Measurements from ENCODE around the gene TJP3.

TJP3 gene

DNA sequence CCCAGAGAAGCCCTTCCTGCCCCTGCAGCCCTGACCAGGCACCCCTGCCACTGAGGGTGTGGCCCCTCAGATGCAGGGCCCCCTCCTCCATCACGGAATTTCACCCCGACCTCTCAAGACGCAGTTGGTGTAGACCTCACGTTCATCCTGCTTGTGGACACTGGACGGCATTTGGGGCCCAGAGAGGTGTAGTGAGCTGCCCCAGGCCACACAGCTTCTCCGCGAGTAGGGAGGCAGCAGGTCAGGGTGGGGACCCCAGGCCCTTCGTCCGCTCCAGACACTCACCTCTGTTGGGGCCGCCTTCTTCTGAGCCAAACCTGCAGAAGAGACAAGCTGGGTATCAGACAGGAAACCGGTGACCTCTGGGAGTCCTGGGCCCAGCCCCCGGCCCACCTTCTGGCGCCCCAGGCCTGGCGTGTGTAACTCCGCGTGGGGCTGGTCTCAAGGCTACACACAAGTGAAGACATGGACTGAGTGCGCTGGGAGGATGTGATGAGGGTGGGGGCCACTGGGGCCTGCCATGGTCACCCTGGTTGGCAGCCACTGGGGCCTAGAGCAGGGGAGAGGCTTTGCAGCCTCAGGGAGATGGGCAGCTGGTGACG lies 41.0 kb upstream of the TJP3 start:
- H3K4me1 ChIP-seq (ENCODE audit: low read length): no peaks in the 10 kb centered on the region
- no peak overlapping the region for H2AFZ ChIP-seq (ENCODE audit: low read length)
- H3K4me3 ChIP-seq (ENCODE audit: low read length): no peak overlapping the region
- no peaks in the 10 kb centered on the region for H3K9me2 ChIP-seq (replicated peaks; ENCODE audit: insufficient read depth, low read length)
- no peaks in the 10 kb centered on the region; the same call in 1 of the 2 replicates for H4K20me1 ChIP-seq (ENCODE audit: insufficient read depth, low read length)
- no peaks in the 10 kb centered on the region for H3K36me3 ChIP-seq (replicated peaks; ENCODE audit: insufficient read depth, low read length)
- DNase-seq: no peak
- no peak overlapping the region for H3K27ac ChIP-seq (ENCODE audit: low read length)
- TF ChIP-seq, protein P1, sequence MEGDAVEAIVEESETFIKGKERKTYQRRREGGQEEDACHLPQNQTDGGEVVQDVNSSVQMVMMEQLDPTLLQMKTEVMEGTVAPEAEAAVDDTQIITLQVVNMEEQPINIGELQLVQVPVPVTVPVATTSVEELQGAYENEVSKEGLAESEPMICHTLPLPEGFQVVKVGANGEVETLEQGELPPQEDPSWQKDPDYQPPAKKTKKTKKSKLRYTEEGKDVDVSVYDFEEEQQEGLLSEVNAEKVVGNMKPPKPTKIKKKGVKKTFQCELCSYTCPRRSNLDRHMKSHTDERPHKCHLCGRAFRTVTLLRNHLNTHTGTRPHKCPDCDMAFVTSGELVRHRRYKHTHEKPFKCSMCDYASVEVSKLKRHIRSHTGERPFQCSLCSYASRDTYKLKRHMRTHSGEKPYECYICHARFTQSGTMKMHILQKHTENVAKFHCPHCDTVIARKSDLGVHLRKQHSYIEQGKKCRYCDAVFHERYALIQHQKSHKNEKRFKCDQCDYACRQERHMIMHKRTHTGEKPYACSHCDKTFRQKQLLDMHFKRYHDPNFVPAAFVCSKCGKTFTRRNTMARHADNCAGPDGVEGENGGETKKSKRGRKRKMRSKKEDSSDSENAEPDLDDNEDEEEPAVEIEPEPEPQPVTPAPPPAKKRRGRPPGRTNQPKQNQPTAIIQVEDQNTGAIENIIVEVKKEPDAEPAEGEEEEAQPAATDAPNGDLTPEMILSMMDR (IDR thresholded peaks at IDR 0.05; ENCODE audit: low read length): no peak
- TF ChIP-seq EZH2phosphoT487 (IDR thresholded peaks at IDR 0.05; ENCODE audit: low read length) (no peak), EZH2 (optimal IDR thresholded peaks at IDR 0.05; ENCODE audit: low read depth, low read length) (no peak)
- H3K9ac ChIP-seq (ENCODE audit: low read length): no peak overlapping the region
- H3K27me3 ChIP-seq (replicated peaks; ENCODE audit: insufficient read depth, low read length): no peaks in the 10 kb centered on the region
- peaks cover under 1% of the 10 kb centered on the region; the same call in 1 of the 2 replicates for H3K79me2 ChIP-seq (ENCODE audit: low read length)
- H3F3A ChIP-seq (ENCODE audit: insufficient read depth, low read length): no peaks in the 10 kb centered on the region
- no peaks in the 10 kb centered on the region for H3K9me3 ChIP-seq (replicated peaks; ENCODE audit: insufficient read depth, low read length)
- no peak overlapping the region for H3K4me2 ChIP-seq (ENCODE audit: low read depth, low read length)

- TF ChIP-seq EZH2phosphoT487 (IDR thresholded peaks at IDR 0.05; ENCODE audit: low read length): no peak
- TF ChIP-seq, protein P1 (IDR thresholded peaks at IDR 0.05; ENCODE audit: low read length): no peak
- TF ChIP-seq EZH2 (optimal IDR thresholded peaks at IDR 0.05; ENCODE audit: low read depth, low read length): no peak
- Histone ChIP-seq H3K9ac (ENCODE audit: low read length) (no peak overlapping the region), H3K4me3 (ENCODE audit: low read length) (no peak overlapping the region), H3K4me1 (ENCODE audit: low read length) (no peaks in the 10 kb centered on the region), H2AFZ (ENCODE audit: low read length) (no peak overlapping the region), H3K27me3 (replicated peaks; ENCODE audit: insufficient read depth, low read length) (no peaks in the 10 kb centered on the region), H3K27ac (ENCODE audit: low read length) (no peak overlapping the region), H3K79me2 (ENCODE audit: low read length) (peaks cover 6% of the 10 kb centered on the region), H3K36me3 (replicated peaks; ENCODE audit: insufficient read depth, low read length) (no peaks in the 10 kb centered on the region), H4K20me1 (ENCODE audit: insufficient read depth, low read length) (no peaks in the 10 kb centered on the region; the same call in 1 of the 2 replicates), H3K9me3 (replicated peaks; ENCODE audit: insufficient read depth, low read length) (no peaks in the 10 kb centered on the region), H3K9me2 (replicated peaks; ENCODE audit: insufficient read depth, low read length) (no peaks in the 10 kb centered on the region), H3F3A (ENCODE audit: insufficient read depth, low read length) (no peaks in the 10 kb centered on the region), H3K4me2 (ENCODE audit: low read depth, low read length) (no peak overlapping the region)
- DNase-seq: no peak
Observed at GRCh38 chr19:3667766-3668165, 40.4 kb upstream of the TJP3 start.

GRCh38 chr19:3668331-3669081 lies 39.7 kb upstream of the TJP3 start:
- H3F3A ChIP-seq (ENCODE audit: insufficient read depth, low read length): no peaks in the 10 kb centered on the region
- TF ChIP-seq EZH2phosphoT487 (IDR thresholded peaks at IDR 0.05; ENCODE audit: low read length) (no peak), EZH2 (optimal IDR thresholded peaks at IDR 0.05; ENCODE audit: low read depth, low read length) (no peak)
- TF ChIP-seq, protein P1 (IDR thresholded peaks at IDR 0.05; ENCODE audit: low read length): no peak
- no peaks in the 10 kb centered on the region for H3K27me3 ChIP-seq (replicated peaks; ENCODE audit: insufficient read depth, low read length)
- H3K4me3 ChIP-seq (ENCODE audit: low read length): no peak overlapping the region
- H3K9me2 ChIP-seq (replicated peaks; ENCODE audit: insufficient read depth, low read length): no peaks in the 10 kb centered on the region
- peaks cover 10% of the 10 kb centered on the region for H3K79me2 ChIP-seq (ENCODE audit: low read length)
- H2AFZ ChIP-seq (ENCODE audit: low read length): no peak overlapping the region
- H3K9me3 ChIP-seq (replicated peaks; ENCODE audit: insufficient read depth, low read length): no peaks in the 10 kb centered on the region
- no peak overlapping the region for H3K27ac ChIP-seq (ENCODE audit: low read length)
- no peaks in the 10 kb centered on the region for H3K36me3 ChIP-seq (replicated peaks; ENCODE audit: insufficient read depth, low read length)
- H4K20me1 ChIP-seq (ENCODE audit: insufficient read depth, low read length): no peaks in the 10 kb centered on the region; the same call in 1 of the 2 replicates
- H3K9ac ChIP-seq (ENCODE audit: low read length): no peak overlapping the region
- H3K4me2 ChIP-seq (ENCODE audit: low read depth, low read length): no peak overlapping the region
- H3K4me1 ChIP-seq (ENCODE audit: low read length): no peaks in the 10 kb centered on the region
- DNase-seq: no peak
